Rectal smooth muscle tissue (tissue), 1 donor: ENCODE results near the gene FMO3.

ENCODE experiments used
- H3K27ac ChIP-seq: one replicate; pipeline ENCODE4 v1.7.0; 2013; ENCODE audit warnings: low read depth, low read length, inconsistent platforms
- H3K27me3 ChIP-seq: one replicate; pipeline ENCODE4 v1.7.0; 2013; ENCODE audit warnings: low read length; ENCODE audit not compliant: control insufficient read depth, insufficient read depth
- H3K36me3 ChIP-seq: one replicate; pipeline ENCODE4 v1.7.0; 2013; ENCODE audit warnings: low read length; ENCODE audit not compliant: control insufficient read depth, insufficient read depth
- H3K4me1 ChIP-seq: one replicate; pipeline ENCODE4 v1.7.0; 2013; ENCODE audit warnings: low read length; ENCODE audit not compliant: control insufficient read depth, insufficient read depth
- H3K4me3 ChIP-seq: one replicate; pipeline ENCODE4 v1.7.0; 2013; ENCODE audit warnings: low read length
- H3K9ac ChIP-seq: one replicate; pipeline ENCODE4 v1.7.0; 2013; ENCODE audit warnings: low read length

Gene FMO3

DNA sequence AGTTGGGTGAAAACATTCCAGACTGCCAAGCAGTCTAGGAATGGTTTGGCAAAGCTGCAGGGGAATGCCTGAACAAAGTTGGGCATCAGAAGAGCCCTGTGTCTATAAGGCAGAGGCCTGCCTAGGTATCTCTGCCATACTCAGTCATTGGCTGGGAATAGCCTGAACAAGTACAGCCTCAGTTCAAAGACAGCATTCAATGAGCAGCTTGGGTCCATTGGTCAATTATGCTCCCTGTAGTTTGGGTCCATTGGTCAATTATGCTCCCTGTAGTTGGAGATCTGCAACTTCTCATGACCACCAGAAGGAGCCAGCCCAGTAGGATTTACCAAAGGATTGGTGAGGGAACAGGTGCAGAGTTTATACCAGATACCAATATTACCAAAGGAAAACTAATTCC is 31.6 kb downstream of the FMO3 start:
- H3K9ac ChIP-seq: no peak overlapping the region
- no peaks in the 10 kb centered on the region for H3K27me3 ChIP-seq
- no peaks in the 10 kb centered on the region for H3K36me3 ChIP-seq
- no peak overlapping the region for H3K27ac ChIP-seq
- no peak overlapping the region for H3K4me3 ChIP-seq
- H3K4me1 ChIP-seq: no peaks in the 10 kb centered on the region

DNA sequence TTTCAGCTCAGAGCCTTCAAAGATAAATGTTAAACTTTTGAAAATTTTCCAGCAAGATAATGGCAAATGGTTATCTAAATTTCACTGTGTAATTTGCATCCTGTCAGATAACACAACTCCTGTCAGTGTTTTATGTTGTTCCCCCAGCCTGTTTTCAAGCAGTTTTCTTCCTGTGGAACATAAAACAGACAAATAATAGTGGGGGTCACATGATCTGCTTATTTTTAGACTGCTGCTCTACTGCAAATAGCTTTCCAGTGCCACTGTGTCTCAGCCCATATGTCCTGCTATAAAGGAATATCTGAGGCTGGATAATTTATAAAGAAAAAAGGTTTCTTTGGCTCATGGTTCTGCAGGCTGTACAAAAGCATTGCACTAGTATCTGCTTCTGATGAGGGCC is 32.2 kb downstream of the FMO3 start:
- H3K27ac ChIP-seq: no peak overlapping the region
- no peaks in the 10 kb centered on the region for H3K4me1 ChIP-seq
- no peak overlapping the region for H3K4me3 ChIP-seq
- no peak overlapping the region for H3K9ac ChIP-seq
- H3K36me3 ChIP-seq: no peaks in the 10 kb centered on the region
- no peaks in the 10 kb centered on the region for H3K27me3 ChIP-seq

DNA sequence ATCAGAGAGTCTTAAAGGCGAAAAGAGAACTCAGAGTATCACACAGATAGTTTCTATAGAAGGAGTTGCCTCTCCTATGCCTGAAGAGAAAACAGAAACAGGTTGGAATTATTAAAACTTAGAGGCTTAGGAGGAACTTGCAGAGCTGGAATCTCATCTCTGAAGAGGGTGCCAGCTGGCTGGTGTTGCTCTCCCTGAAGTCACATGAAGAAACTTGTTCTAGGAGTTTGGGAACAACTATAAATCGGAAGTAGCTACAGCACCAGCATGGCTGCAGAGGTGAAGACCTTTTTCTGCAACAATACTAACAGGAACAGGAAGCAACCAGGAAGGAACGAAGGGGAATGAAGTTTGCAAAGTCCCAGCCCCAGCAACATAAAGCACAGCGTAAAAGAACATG is 35.8 kb downstream of the FMO3 start:
- Histone ChIP-seq H3K27me3 (no peaks in the 10 kb centered on the region), H3K4me3 (no peak overlapping the region), H3K4me1 (no peaks in the 10 kb centered on the region), H3K27ac (no peak overlapping the region), H3K36me3 (no peaks in the 10 kb centered on the region), H3K9ac (no peak overlapping the region)

DNA sequence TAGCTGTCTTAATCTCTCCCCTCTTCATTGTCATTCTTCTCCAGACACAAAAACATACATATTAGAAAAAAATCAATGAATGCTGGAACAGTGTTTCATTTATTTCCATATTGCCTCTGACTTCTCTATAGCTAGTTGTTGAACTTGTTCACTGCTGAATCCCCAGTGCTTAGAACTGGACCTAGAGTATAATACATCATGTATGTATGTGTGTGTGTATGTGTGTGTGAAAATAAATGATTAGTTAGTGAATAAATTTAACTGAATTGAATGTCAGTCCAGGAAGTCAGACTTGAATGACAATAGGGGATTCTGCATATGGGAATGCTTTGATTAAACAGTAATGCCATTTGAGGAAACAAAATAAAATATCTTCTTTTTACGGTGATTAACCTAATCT is 36.4 kb downstream of the FMO3 start:
- H3K36me3 ChIP-seq: no peaks in the 10 kb centered on the region
- H3K9ac ChIP-seq: no peak overlapping the region
- H3K27ac ChIP-seq: no peak overlapping the region
- no peaks in the 10 kb centered on the region for H3K27me3 ChIP-seq
- no peak overlapping the region for H3K4me3 ChIP-seq
- H3K4me1 ChIP-seq: no peaks in the 10 kb centered on the region

DNA sequence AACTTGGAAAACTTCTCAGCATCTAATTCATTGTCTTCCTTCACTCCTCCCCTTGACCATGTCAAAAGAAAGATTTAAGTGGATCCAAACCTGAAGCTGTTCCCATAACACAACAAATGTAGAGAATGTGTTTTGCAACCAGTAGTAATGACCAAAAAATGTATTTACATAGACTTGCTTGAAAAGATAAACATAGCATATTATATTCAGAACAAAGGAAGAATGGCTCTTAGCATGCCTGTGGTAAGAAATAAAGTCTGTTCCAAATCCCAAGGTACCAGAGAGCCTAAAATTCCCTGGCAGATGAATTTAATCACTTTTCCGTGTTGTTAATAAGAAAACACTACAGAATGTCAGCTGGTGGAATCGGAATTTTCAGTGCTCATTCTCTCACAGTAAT is 36.8 kb downstream of the FMO3 start:
- H3K27me3 ChIP-seq: no peaks in the 10 kb centered on the region
- no peaks in the 10 kb centered on the region for H3K36me3 ChIP-seq
- no peak overlapping the region for H3K27ac ChIP-seq
- H3K4me3 ChIP-seq: no peak overlapping the region
- H3K9ac ChIP-seq: no peak overlapping the region
- no peaks in the 10 kb centered on the region for H3K4me1 ChIP-seq

DNA sequence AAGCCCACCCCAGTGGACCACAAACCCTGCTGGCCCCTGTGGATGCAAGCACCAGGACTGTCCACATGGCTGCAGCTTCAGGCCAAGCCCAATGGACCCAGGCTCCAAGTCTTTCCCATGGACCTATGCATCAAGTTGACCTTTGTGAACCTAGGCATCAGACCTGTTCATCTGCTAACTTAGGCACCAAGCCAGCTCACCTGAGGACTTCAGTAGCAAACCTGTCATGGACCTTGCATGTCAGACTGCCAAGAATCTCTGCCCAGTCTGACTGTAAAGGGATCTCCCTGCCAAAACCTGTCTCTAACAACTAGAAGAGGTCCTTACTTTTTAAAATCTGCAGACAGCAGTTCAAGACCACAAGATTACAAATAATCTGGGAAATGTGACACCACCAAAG is 37.8 kb downstream of the FMO3 start:
- H3K27me3 ChIP-seq: no peaks in the 10 kb centered on the region
- H3K36me3 ChIP-seq: no peaks in the 10 kb centered on the region
- H3K27ac ChIP-seq: no peak overlapping the region

DNA sequence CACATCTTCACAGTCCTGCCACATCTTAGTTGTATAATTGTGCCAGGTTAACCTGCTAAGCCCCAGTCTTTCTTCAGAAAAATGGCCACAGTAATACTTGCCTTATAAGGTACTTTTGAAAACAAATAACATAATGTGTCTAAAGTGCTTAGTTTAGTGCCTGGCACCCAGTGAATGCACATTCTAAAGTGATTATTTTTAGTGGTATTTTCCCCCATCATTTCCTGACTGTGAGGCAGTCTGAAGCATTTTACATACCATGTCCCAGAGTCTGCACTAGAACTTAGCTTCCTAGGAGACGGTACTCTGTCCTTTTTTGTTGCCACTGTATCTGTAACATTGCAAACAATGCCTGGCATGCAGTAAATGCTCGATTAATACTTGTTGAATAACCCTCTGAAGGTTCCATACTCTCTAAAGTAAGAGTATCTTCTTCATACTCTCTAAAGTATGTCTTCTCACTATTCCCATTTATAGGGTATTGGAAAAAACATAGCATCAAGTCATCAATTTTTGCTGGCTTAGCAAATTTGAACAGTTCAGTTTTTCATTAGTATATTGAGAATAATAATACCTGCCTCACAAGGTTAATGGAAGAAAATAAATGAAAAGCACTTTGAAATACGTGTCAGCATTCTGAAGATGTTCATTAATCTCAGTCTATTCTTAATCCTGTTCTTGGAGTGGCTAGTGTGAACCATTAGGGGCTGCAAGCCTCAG is 43.7 kb downstream of the FMO3 start:
- Histone ChIP-seq H3K36me3 (no peaks in the 10 kb centered on the region), H3K9ac (no peak overlapping the region), H3K27ac (no peak overlapping the region), H3K27me3 (no peaks in the 10 kb centered on the region), H3K4me1 (no peaks in the 10 kb centered on the region), H3K4me3 (no peak overlapping the region)

More for the DNA sequence above, 37.8 kb downstream of the FMO3 start:
- no peak overlapping the region for H3K9ac ChIP-seq
- no peak overlapping the region for H3K4me3 ChIP-seq
- H3K4me1 ChIP-seq: no peaks in the 10 kb centered on the region

DNA sequence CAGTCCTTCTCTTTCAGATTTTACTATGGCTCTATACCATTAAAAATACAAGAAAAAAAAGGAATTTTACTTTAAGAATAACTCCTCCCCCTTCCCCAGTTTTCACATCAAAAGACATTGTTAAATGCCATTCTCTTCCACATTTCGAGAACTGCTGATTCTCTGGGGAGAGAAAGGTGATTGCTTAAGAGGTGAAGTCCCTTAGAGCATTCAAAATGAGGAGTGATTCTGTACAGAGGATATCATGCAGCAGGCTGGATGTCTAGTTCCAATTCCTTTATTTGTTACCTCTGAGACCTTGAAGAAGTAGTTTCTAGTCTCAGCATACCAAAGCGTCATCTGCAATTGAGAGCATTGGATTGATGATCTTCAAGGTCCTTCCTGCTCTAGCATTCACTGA is 46.9 kb downstream of the FMO3 start:
- no peak overlapping the region for H3K4me3 ChIP-seq
- H3K9ac ChIP-seq: no peak overlapping the region
- H3K27me3 ChIP-seq: no peaks in the 10 kb centered on the region
- H3K36me3 ChIP-seq: no peaks in the 10 kb centered on the region
- no peak overlapping the region for H3K27ac ChIP-seq
- H3K4me1 ChIP-seq: no peaks in the 10 kb centered on the region

DNA sequence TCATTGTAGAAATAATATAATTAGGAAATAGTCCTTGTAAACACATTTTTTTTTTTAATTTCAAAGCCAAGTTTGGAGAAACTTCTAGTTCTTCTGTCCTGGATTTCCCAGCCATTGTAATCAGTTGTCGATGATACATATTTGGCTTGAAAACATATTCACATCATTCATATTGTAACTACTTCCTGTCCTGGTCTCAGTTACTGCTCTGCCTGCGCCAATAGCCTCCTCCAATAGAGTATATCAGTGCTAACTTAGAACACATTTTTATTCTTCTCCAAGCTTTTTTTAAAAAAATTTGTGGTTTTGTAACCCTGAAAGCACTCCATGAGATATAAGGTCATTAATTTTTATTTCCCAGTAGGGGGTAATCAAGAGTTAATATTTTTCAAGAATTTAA is 48.3 kb downstream of the FMO3 start:
- H3K9ac ChIP-seq: no peak overlapping the region
- no peaks in the 10 kb centered on the region for H3K36me3 ChIP-seq
- H3K27ac ChIP-seq: no peak overlapping the region
- no peak overlapping the region for H3K4me3 ChIP-seq
- peaks cover 2% of the 10 kb centered on the region for H3K4me1 ChIP-seq
- no peaks in the 10 kb centered on the region for H3K27me3 ChIP-seq

DNA sequence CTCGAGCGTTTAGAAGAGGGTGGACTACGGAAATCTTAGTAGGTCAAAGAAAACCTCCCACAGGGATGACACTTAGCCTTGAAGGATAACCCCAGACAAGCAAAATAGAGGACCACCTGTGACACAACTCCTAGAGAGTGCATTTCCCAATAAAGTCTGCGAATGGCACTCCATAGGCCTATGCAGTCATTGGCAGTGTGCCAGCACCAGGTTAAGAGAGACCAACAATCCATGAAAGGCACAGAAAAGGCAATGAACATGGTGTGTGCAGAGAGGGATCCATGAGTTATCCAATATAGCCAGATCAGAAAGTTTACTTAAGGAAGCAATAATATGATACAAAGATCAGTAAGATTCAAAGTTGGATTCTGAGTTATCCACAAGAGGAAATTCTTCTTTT is 49.2 kb downstream of the FMO3 start:
- Histone ChIP-seq H3K4me1 (peaks cover 2% of the 10 kb centered on the region), H3K36me3 (no peaks in the 10 kb centered on the region)

DNA sequence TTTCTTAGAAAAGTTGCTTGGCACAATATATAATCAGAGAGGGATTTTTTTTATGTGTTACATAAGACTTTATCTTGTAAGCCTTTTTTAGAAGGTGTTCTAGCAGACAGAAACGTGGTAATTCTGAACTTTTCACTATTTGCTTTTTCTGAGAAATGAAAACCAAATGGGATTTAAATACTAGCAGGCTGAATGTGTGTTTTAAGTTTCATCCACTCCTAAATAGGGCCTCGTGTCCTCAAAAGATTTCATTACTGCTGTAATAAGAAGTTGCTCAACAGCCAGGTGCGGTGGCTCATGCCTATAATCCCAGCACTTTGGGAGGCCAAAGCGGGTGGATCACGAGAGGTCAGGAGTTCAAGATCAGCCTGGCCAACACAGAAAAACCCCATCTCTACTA is 49.7 kb downstream of the FMO3 start:
- Histone ChIP-seq H3K36me3 (no peaks in the 10 kb centered on the region), H3K9ac (no peak overlapping the region), H3K4me3 (no peak overlapping the region), H3K27ac (peak overlapping the region; percentile 24), H3K27me3 (no peaks in the 10 kb centered on the region), H3K4me1 (peaks cover 2% of the 10 kb centered on the region)

More for the DNA sequence above, 49.2 kb downstream of the FMO3 start:
- Histone ChIP-seq H3K27ac (no peak overlapping the region), H3K4me3 (no peak overlapping the region), H3K9ac (no peak overlapping the region), H3K27me3 (no peaks in the 10 kb centered on the region)

DNA sequence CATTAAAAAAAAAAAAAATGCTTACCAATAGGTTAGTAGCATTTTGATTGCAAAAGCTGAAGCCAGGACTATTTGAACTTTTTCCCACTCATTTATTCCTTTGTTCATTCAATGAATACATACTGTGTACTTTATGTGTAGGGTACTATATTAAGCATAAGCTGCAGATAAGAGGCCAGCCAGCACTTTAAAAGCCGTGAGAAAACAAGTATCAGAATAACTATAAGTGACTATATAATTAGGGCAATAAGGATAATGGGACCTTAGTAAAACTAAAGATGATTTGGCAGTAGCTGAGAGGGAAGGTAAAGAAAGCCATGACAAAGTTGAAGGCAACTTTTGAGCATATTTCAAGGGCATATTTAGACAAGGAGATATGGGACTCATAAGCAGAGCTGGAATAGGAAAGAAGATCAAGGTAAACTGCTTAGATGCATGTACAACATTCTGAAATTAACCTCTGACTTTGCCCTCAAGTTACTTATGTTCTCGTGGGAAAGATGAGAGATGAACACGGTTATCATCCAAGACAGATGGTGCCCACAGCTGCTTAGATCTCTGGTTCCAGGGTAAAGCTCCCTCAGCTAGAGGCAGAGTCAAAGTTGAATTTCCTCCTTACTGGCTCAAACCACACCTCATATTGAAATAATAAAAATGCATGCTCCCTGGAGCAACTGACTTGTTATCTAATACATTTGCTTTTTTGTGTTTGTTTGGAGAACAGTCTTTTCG is 50.4 kb downstream of the FMO3 start:
- H3K4me1 ChIP-seq: peaks cover 2% of the 10 kb centered on the region
- H3K9ac ChIP-seq: no peak overlapping the region
- peak overlapping the region; percentile 63 for H3K27ac ChIP-seq
- no peaks in the 10 kb centered on the region for H3K36me3 ChIP-seq
- H3K4me3 ChIP-seq: no peak overlapping the region
- no peaks in the 10 kb centered on the region for H3K27me3 ChIP-seq
